Skeletal muscle cell (primary cell): Measurements from ENCODE around the gene TALDO1.

Source experiments
- DNase-seq: peaks from one replicate; pipeline ENCODE4 v3.0.0-alpha.2; 2010; ENCODE audit warnings: low read depth
- H3K4me3 ChIP-seq: 2 replicates; pipeline ENCODE4 v1.5.1; 2011; ENCODE audit warnings: low read depth, mild to moderate bottlenecking, control low read depth, low read length, moderate library complexity

TALDO1 gene

GRCh38 chr11:778976-779954, 32.0 kb downstream of the TALDO1 start:
- DNase-seq = no peak

GRCh38 chr11:779955-780532, 32.8 kb downstream of the TALDO1 start:
- H3K4me3 ChIP-seq = no peak overlapping the region

More at GRCh38 chr11:778976-779954, 32.0 kb downstream of the TALDO1 start:
- H3K4me3 ChIP-seq = no peak overlapping the region

GRCh38 chr11:782264-783174, 35.3 kb downstream of the TALDO1 start:
- DNase-seq = no peak
- H3K4me3 ChIP-seq = no peak overlapping the region

More at GRCh38 chr11:779955-780532, 32.8 kb downstream of the TALDO1 start:
- no peak for DNase-seq

- DNase-seq = peak; percentile 84
Observed at GRCh38 chr11:783581-784015, 36.3 kb downstream of the TALDO1 start.

GRCh38 chr11:786235-787083, 39.2 kb downstream of the TALDO1 start:
- no peak overlapping the region for H3K4me3 ChIP-seq
- DNase-seq = no peak

More at GRCh38 chr11:783581-784015, 36.3 kb downstream of the TALDO1 start:
- no peak overlapping the region for H3K4me3 ChIP-seq

GRCh38 chr11:787084-787675, 39.9 kb downstream of the TALDO1 start:
- H3K4me3 ChIP-seq = no peak overlapping the region
- DNase-seq = no peak

GRCh38 chr11:788009-788640, 40.9 kb downstream of the TALDO1 start:
- no peak overlapping the region for H3K4me3 ChIP-seq
- DNase-seq = no peak

- H3K4me3 ChIP-seq = peak overlapping the region; percentile 35
- no peak for DNase-seq
Observed at GRCh38 chr11:788953-789940, 42.0 kb downstream of the TALDO1 start.

GRCh38 chr11:789943-790342, 42.7 kb downstream of the TALDO1 start, which contains the start of gene CEND1:
TSS of gene CEND1 (minus strand) at chr11:790090. CDS start at chr11:788576, 1,514 bp downstream.
- no peak for DNase-seq

GRCh38 chr11:790721-791564, 43.7 kb downstream of the TALDO1 start:
- H3K4me3 ChIP-seq = no peak overlapping the region
- no peak for DNase-seq

More at GRCh38 chr11:789943-790342, 42.7 kb downstream of the TALDO1 start, which contains the start of gene CEND1:
- H3K4me3 ChIP-seq = peak within 1 kb of the TSS; percentile 35

- H3K4me3 ChIP-seq = no peak overlapping the region
- DNase-seq = no peak
Observed at GRCh38 chr11:791658-792534, 44.6 kb downstream of the TALDO1 start.

- no peak overlapping the region for H3K4me3 ChIP-seq
- no peak for DNase-seq
Observed at GRCh38 chr11:792535-792821, 45.2 kb downstream of the TALDO1 start.

- H3K4me3 ChIP-seq = no peak overlapping the region
- no peak for DNase-seq
Observed at GRCh38 chr11:792873-793272, 45.6 kb downstream of the TALDO1 start.

GRCh38 chr11:793556-793955, 46.3 kb downstream of the TALDO1 start:
- no peak overlapping the region for H3K4me3 ChIP-seq
- DNase-seq = no peak
